NCI-H2107 treated with DMSO at 0.1 percent for 48 hours (cell line): ENCODE data around the gene TCFL5.
A peak's percentile ranks its signal among the peaks of the same experiment; 100 is the strongest.
"Not testable (repeated sequence)": the region's sequence is repeated elsewhere in the genome, so short reads cannot be mapped to it uniquely, and the experiment has no call there.

Experiments used
- DNase-seq: peaks from one replicate; lab custom pipeline; 2025; ENCODE audit not compliant: unreplicated experiment; lab: John Stamatoyannopoulos, UW

The TCFL5 gene

DNA sequence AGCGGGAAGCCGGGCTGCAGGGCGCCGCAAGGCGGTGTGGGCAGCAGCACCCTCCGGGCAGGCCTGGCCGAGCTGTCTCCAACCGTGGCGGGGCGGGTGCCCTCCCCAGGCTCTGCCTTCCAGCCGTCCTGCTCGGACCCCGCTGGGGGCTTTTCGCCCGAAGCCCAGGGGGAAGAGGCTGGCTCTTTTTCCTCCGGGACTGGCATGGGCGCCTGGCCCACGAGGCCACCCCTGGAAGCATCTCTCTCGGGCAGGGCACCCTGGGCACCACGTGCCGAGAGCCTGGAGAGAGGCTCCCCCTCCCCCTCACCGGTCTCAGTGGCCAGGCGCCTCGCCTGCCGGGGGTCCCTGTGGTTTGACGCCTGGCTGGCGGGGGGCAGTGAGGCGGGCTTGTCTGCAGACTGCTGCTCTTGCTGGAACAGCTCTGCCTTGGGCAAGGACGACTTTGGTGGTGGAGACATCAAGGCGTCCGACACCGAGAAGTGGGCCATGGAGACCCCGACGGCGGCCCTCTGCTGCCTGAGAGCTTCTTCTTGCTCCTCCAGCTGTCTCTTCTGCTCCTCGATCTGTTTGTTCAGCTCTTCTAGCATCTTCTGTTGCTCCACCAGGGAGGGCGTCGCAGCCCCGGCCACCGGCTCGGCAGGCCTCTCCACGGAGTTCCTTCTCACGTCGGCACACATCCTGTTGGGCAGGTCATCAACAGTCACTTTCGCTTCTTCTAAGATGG, 19.5 kb upstream of the TCFL5 start:
- no peak for DNase-seq

DNA sequence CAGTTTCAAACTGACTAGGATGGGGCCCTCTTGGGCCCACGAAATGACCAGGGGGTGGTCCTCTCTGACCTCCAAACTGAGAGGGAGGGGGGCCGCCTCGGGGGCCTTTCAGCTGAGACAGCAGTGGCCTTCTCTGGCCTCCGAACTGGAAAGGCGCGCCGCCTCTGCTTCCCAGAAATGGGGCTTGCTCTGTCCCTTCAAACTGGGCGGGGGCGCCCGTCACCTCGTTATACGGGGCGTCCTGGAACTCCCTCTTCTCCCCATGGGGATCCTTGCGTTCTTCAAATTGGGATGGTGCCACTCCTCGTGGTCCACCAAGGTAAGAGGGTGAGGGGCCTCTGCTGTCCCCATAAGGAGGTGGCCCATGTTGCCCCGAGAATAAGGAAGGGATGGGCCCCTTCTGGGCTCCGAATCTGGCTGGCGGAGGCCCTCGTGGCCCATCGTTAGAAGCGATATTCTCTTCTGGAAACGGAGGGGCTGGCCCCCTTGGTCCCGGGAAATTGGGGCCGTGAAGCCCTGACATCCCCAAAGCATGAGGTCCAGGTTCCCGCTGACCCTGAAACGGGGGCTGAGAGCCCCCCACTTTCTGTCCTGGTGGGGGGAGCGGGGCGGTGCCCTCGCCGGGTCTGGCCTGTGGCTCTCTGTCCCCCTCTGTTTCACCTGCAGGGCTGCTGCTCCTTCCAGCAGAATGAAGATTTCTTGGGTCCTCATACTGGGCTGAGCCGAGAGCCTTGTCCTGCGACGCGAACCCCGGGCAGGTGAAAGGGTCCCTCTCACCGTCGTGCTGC, 18.7 kb upstream of the TCFL5 start:
- no peak for DNase-seq

- no peak for DNase-seq
Observed at GRCh38 chr20:62879275-62880146, 17.9 kb upstream of the TCFL5 start.

DNA sequence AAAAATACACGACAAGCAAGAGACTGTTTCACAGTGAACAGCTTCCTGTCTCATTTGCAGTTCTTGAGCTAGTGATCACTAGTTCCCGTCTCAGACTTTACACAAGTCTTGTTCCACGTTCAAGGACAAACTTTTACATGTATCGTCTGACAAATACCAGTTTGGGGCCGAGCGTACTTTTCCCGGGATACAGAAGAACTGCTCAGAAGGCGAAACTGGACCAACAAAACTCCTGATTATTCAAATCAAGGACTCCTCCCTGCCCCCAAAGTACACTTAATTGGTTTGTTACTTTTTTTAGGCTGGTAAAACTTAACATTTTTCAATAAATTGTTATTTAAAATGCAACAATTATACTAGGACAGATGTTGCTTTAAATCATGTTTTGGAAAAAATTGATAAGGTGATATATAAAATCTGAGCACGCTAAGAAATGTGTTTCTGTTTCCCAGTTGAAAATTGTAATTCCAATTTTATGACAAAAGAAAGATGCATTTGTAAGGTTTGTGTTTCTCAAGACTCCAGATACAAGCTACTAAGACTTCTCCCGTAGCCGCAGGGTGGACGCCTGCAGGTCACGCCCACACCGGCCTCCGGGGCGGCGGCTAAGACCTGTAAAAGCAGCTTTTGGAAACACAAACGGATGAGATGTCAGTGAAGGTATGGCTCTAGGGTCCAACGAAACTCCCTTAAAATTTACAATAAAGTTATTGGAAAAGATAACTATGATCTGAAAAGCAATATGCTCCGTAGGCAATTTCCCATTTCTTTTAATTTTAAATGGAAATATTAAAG, 16.8 kb upstream of the TCFL5 start:
- no peak for DNase-seq

DNA sequence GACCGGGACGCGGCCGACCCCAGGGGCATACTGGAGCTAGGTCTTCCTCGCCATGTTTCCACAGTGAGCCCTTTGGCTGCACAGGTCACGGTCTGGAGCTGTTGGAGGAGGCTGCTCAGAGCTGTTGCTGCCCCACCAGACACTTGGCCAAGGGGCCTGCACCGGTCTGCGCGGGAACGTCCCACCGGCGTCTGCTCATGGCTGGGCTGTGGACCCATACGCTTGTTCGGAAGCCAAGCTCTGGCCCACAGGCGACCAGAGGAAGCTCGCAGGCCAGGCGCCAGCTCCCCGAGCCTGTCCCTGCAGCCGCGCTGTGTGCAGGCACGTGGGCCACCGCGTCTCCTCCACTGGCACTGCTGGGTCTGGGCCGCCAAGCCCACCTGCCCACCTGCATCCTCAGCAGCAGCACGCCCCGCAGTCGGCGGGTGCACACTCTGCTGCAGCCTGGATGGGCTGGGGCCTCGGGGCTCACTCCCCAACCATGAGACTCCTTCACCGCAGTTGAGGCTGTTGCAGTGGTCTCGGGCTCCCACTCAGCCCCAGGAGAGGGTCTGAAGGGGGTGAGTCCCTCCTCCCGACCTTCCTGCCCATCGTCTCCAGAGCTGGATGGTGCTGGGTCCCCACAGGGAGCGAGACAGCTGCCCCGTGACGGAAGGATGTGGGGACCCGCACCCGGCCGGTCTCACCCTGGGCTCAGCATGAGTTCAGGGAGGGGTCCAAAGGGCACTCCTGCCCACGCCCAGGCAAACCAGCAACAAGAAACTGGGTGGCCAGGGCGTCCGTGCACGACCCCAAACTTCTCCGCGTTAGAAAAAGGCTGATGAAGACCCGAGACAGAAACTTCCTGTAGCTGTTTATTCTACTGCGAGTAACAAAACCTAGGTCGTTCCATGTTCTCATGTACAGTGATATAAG, 15.5 kb upstream of the TCFL5 start:
- DNase-seq = no peak

DNA sequence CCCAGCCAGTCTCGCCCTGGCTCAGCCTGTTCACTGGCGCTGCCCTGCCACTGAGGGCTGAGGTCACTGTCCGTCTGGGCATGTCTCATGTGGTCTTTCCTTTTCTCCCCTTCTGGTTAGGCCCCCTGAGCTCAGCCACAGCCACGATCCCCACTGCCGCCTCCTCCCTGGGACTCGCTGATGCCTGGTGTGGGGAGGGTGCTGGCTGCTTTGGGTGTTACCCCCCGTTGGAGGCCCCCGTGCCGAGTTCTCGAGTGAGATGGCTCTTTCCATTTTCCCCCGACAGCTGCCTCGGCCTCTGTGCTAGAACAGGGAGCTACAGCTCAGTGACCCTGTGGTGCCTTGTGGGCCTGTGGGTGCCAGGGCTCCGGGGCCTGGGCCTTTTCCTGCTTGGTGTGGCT, 14.9 kb upstream of the TCFL5 start:
- DNase-seq = no peak

DNA sequence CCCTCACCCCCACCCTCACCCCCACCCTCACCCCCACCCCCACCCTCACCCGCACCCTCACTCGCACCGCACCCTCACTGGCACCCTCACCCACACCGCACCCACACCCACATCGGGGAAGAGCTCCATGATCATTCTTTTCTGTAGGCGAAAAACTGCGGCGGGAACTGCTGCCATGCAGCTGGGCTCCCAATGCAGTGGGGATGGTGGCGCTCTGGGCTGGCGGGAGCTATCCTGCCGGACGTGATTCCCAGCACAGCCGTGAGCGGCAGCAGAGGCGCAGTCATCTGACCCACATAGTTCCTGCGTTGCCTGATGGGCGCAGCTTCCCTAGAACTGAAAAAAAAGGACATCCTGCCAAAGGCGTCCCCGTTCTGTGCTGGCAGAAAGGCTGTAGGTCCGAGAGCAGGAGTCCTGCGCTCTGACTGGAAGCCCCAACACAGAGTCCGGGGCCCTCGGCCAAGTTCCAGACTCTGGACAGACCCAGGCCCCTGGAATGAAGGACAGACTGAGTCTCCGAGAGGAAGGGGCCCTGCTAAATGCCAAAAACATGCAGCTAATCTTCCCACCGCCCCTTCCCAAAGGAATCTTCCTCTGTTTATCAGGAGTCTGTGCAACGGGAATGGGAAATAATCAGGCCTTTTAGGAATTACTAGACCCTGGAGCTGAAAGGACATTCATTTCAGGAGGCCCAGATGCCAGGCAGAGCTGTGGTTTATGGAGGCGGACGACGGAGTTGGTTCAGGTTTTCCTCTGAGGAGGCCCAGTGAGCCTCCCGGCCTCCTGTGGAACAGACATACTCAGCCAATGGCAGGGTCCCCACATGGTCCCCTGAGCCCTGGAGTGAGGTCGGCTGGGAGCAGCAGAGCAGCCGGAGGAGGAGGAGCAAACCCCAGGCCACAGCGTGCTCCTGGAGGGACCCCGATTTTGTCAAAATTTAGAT, 14.1 kb upstream of the TCFL5 start:
- peak; percentile 82 for DNase-seq

DNA sequence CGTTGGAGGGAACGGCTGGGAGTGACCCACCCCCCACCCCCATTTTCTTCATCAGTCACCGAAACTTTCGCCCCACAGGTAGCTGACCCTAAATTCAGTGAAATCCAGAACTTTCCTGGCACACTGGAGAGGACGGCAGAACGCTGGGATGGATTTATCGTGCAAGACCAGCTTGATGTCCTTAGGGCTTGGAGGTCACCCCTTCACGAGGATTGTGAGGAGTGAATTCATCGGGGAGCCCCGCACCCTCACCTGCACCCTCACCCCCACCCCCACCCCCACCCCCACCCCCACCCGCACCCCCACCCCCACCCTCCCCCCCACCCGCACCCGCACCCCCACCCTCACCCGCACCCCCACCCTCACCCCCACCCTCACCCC, 13.3 kb upstream of the TCFL5 start:
- DNase-seq = no peak

DNA sequence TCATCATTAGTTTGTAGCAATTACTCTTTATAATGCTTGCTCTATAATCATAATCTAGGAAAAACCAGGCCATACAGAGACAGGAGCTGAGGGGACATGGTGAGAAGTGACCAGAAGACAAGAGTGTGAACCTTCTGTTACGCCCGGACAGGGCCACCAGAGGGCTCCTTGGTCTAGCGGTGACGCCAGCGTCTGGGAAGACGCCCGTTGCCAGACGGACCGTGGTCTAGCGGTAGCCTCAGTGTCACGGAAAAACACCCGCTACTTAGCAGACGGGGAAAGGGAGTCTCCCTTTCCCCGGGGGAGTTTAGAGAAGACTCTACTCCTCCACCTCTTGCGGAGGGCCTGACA, 12.0 kb upstream of the TCFL5 start:
- not testable (repeated sequence) for DNase-seq

DNA sequence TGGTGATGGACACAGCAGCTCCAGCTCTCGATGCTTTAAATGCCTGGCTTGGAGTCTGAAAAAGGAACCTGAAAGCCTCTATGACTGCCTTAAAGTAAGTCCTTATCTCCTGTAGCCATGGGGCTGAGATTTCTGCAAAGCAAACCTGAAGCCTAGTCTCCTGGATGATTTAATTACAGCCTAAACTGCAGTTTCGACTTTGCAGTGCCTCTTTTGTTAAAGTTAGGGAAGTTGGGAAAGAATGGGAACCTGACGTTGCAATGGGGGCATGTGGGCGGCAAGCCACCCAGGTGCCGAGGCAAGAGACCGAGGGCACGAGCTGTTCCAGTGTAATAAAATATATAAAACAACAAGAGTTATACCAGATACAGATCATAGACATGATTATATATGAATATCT, 11.7 kb upstream of the TCFL5 start:
- no peak for DNase-seq

DNA sequence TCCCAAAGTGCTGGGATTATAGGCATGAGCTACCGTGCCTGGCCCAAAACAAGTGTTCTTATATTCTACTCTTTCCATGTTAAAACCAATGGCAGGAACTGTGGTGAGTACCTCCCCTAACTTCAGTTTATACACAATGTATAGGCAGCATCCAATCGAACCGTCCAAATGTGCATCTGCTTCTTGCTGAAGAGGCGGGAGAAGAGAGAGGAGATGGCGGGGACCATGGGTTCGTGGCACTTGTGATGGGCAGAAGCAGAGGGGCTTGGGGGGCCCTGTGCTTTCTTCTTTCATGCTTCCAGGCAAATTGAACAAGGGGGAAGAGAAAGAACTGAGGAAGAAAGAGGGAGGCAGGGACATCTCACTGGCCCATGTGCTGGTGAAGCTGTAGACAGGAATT, 11.2 kb upstream of the TCFL5 start:
- no peak for DNase-seq

DNA sequence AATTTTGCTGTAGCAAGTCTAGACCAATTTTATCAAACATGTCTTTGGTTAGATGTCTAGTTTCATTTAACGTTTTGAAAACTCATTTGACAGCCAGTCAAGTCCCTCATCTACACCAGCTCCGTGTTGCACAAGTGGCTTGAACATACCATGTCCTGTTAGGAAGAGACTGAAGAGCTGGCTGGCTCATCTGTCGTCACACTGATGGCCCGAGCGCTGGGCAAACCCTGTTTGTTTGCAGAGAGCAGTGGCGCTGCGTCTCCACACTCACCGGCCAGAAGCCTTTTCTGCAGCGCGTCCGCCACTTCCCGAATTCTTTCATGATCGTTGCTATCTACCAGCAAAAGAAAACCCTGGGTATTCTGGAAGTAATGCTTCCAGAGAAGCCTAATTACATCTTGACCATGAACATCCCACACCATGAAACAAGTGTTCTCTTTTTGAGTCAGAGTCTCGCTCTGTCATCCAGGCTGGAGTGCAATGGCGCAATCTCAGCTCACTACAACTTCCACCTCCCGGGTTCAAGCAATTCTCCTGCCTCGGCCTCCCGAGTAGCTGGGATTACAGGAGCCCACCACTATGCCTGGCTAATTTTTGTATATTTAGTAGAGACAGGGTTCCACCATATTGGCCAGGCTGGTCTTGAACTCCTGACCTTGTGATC, 10.7 kb upstream of the TCFL5 start:
- DNase-seq = no peak

DNA sequence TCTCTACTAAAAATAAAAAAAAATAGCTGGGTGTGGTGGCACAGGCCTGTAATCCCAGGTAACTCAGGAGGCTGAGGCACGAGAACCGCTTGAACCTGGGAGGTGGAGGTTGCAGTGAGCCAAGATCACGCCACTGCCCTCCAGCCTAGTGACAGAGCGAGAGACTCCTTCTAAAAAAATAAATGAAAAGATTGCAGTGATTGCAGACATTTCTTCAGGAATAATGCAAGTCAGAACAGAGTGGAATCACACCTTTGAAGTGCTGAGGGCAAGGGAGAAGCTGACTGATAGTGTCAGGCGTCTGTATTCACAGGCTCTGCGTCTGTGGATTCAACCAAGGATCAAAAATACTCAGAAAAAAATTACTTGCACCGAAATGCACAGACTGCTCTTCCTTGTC, 2.6 kb upstream of the TCFL5 start:
- no peak for DNase-seq

DNA sequence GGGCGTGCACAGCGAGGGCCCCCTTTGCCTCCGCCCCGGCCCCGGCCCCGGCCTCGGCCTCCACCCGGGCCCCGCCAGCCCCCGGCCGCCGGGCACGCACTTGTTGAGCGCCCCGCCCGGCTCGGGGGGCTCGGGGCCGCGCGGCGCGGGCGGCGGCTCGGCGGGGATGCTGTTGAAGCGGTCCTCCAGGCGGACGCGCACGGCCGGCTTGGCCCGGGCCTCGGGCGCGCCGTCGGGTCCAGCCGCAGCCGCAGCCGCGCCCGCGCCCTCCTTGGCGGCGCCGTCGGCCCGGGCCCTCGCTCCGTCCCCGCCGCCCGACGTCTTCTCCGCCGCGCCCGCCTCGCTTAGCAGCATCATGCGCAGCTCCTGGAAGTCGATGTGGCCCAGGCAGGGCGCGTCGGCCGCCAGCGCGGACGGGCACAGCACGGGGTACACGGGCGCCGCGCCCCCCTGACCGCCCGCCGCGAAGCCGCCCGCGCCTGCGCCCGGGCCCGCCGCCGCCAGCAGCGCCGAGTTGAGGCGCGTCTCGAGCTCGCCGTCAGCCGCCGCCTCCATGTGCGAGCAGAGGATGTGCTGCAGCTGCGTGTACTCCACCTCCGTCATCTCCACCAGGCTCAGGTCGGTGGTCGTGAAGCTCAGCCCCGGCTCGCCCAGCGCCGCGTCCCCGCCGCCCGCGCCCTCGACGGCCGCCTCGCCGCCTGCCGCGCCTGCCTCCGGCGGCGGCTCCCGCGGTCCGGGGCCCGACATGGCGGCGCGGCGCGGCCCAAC, 514 bp downstream of the TCFL5 start:
- no peak for DNase-seq

GRCh38 chr20:62860391-62860923, 1.2 kb downstream of the TCFL5 start:
- DNase-seq = no peak

DNA sequence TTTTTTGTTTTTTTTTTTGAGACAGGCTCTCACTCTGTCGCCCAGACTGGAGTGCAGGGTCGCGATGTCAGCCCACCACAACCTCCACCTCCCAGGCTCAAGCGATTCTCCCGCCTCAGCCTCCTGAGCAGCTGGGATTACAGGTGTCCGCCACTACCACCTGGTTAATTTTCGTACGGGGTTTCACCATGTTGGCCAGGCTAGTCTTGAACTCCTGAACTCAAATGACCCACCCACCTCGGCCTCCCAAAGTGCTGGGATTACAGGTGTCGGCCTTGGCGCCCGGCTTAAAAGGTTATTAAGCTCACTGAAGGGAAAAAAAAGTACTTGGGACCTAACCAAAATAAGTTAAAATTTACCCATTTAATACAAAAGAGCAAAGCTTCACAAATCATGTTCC, 1.9 kb downstream of the TCFL5 start:
- DNase-seq = no peak

GRCh38 chr20:62858058-62858830, 3.4 kb downstream of the TCFL5 start:
- DNase-seq = no peak
